ENCODE results near the gene COL1A1.

Gene COL1A1

GRCh38 chr17:50201276-50201854 is at the start of gene COL1A1:
TSS of gene COL1A1 (minus strand) at chr17:50201631. CDS start at chr17:50201513, 118 bp downstream.
- DNase-seq (ENCODE audit: low read depth), result no peak

- DNase-seq (ENCODE audit: low read depth), result no peak
These were observed 46.8 kb upstream of the COL1A1 start for GRCh38 chr17:50248255-50248654.

GRCh38 chr17:50244771-50245170 is 43.3 kb upstream of the COL1A1 start:
- DNase-seq (ENCODE audit: low read depth), result no peak

- DNase-seq (ENCODE audit: low read depth), result no peak
These were observed 40.0 kb upstream of the COL1A1 start for GRCh38 chr17:50241431-50241830.

- no peak for DNase-seq (ENCODE audit: low read depth)
These were observed 39.4 kb upstream of the COL1A1 start for GRCh38 chr17:50240851-50241250.

- no peak for DNase-seq (ENCODE audit: low read depth)
These were observed 38.5 kb upstream of the COL1A1 start for GRCh38 chr17:50239937-50240336.

- DNase-seq (ENCODE audit: low read depth), result no peak
These were observed 37.3 kb upstream of the COL1A1 start for GRCh38 chr17:50238601-50239280.

GRCh38 chr17:50237901-50238300 is 36.5 kb upstream of the COL1A1 start:
- no peak for DNase-seq (ENCODE audit: low read depth)

- no peak for DNase-seq (ENCODE audit: low read depth)
These were observed 33.1 kb upstream of the COL1A1 start for GRCh38 chr17:50234581-50234980.

GRCh38 chr17:50225701-50226240 is 24.3 kb upstream of the COL1A1 start:
- DNase-seq (ENCODE audit: low read depth), result no peak

GRCh38 chr17:50222922-50223321 is 21.5 kb upstream of the COL1A1 start:
- no peak for DNase-seq (ENCODE audit: low read depth)

- no peak for DNase-seq (ENCODE audit: low read depth)
These were observed 20.6 kb upstream of the COL1A1 start for GRCh38 chr17:50221864-50222545.

GRCh38 chr17:50221266-50221863 is 19.9 kb upstream of the COL1A1 start:
- DNase-seq (ENCODE audit: low read depth), result no peak

GRCh38 chr17:50220811-50221210 is 19.4 kb upstream of the COL1A1 start:
- DNase-seq (ENCODE audit: low read depth), result no peak

- DNase-seq (ENCODE audit: low read depth), result no peak
These were observed 18.6 kb upstream of the COL1A1 start for GRCh38 chr17:50219939-50220465.

- no peak for DNase-seq (ENCODE audit: low read depth)
These were observed 17.9 kb upstream of the COL1A1 start for GRCh38 chr17:50219342-50219741.

- no peak for DNase-seq (ENCODE audit: low read depth)
These were observed 17.4 kb upstream of the COL1A1 start for GRCh38 chr17:50218771-50219315.

- no peak for DNase-seq (ENCODE audit: low read depth)
These were observed 16.8 kb upstream of the COL1A1 start for GRCh38 chr17:50218071-50218759.

GRCh38 chr17:50217591-50217990 is 16.2 kb upstream of the COL1A1 start:
- DNase-seq (ENCODE audit: low read depth), result no peak

- DNase-seq (ENCODE audit: low read depth), result no peak
These were observed 13.7 kb upstream of the COL1A1 start for GRCh38 chr17:50214976-50215760.
